Adrenal gland (tissue), 12 donors: Measurements from ENCODE around the gene WDR72. TPM values are rescaled to one million over a fixed set of nuclear protein-coding genes. Genes with fewer than 3 reads are reported as not detected.

ENCODE experiments used
- DNase-seq, 7 donors: peaks; one replicate each; pipeline ENCODE4 v3.0.0-alpha.2; 2019 to 2020
- H3K27ac ChIP-seq, 5 donors: fragments of 200-600 bp; sonication (generic) in 4 of 5; 1 replicate in 3 of 5; 2 replicates in 2 of 5; pipeline versions ENCODE4 v1.5.1 to v1.8.0; 2016 to 2020; ENCODE audit warnings: mild to moderate bottlenecking in 1 of 5
- H3K27me3 ChIP-seq: fragments of 200-600 bp; 2 replicates; pipeline ENCODE4 v1.8.0; 2021
- H3K36me3 ChIP-seq, 2 donors: fragments of 200-600 bp; replicated peaks in 1 of 2; 1 replicate in 1 of 2; 2 replicates in 1 of 2; pipeline versions ENCODE4 v1.5.1 to v1.8.0; 2018 to 2022
- H3K4me1 ChIP-seq, 2 donors: fragments of 200-600 bp; replicated peaks in 1 of 2; 1 replicate in 1 of 2; 2 replicates in 1 of 2; pipeline versions ENCODE4 v1.5.1 to v1.8.0; 2018 to 2021
- H3K4me3 ChIP-seq, 4 donors: fragments of 200-600 bp; sonication (generic) in 3 of 4; one replicate each; pipeline ENCODE4 v1.5.1; 2016 to 2018
- H3K9me3 ChIP-seq, 3 donors: fragments of 200-600 bp; sonication (generic) in 1 of 3; replicated peaks in 1 of 3; 1 replicate in 2 of 3; 2 replicates in 1 of 3; pipeline versions ENCODE4 v1.5.1 to v1.8.0; 2016 to 2021
- POLR2A ChIP-seq, 2 donors: fragments of 450-650 bp; IDR thresholded peaks; one replicate each; pipeline ENCODE4 v1.6.1; 2017; ENCODE audit warnings: antibody characterized with exemption in 2 of 2, mild to moderate bottlenecking in 2 of 2, moderate library complexity in 1 of 2
- WGBS, 4 donors: extraction: QIAGEN DNeasy Blood & Tissue Kit in 2 of 4; methylation state at CpG; one replicate each; pipeline versions ENCODE4 v1.1.5 to v1.1.7; 2013 to 2017; 5-methylcytosine and 5-hydroxymethylcytosine counted together
- intact Hi-C, 2 donors: fragments of 100-400 bp; cut with DNase I; formaldehyde crosslinking; loops; one replicate each; pipeline versions ENCODE4 v1.14.1 to v1.15.0; 2022 to 2023
- polyA plus RNA-seq, 3 donors: library from polyadenylated mRNA; stranded (reverse); fragments of 200-250 nt in 2 of 3; fragments of 350-450 nt in 1 of 3; fragmentation: Illumina TruSeq in 1 of 3; extraction: RNeasy Lipid Tissue Mini Kit (QIAGEN cat#74804) in 1 of 3; gene quantifications; one replicate each; pipeline ENCODE4 v1.2.3, GENCODE V29; 2013 to 2014
- total RNA-seq, 9 donors: library from RNA; depleted of rRNA in 4 of 9; stranded (reverse); fragments of >200 nt in 4 of 9; fragments of 120-200 nt in 1 of 9; fragmentation: NEBNext Ultra II Directional in 1 of 9; extraction: Animal tissue kit (Norgen Biotek cat#: 25700) in 1 of 9; gene quantifications; one replicate each; pipeline versions ENCODE4 v1.1.0 to v1.2.4, GENCODE V29; 2013 to 2023
- TF ChIP-seq, protein P1 (sequence below), 6 experiments: fragments of 450-650 bp in 4 of 6; fragments of 200-600 bp in 2 of 6; sonication (generic) in 1 of 6; IDR thresholded peaks; 1 replicate in 5 of 6; 2 replicates in 1 of 6; pipeline versions ENCODE4 v1.5.1 to v1.8.0; 2016 to 2021; ENCODE audit warnings: antibody characterized with exemption in 6 of 6, mild to moderate bottlenecking in 2 of 6, moderate library complexity in 1 of 6
- donor health status: healthy with polysubstance abuse.
- donor health status: Bipolar disorder and iron deficiency.
- donor health status: DM: yes; HTN: yes; CAD: no.
- donor health status: DM: no; HTN: no; CAD: no.
- donor health status: DM: no; HTN: no; CAD: no.
- donor health status: DM: yes; HTN: yes; CAD: no.

WDR72 gene
- total and polyA plus RNA-seq, 12 donors = 0.06 to 0.35 (median 0.12) TPM; not detected in 8

DNA sequence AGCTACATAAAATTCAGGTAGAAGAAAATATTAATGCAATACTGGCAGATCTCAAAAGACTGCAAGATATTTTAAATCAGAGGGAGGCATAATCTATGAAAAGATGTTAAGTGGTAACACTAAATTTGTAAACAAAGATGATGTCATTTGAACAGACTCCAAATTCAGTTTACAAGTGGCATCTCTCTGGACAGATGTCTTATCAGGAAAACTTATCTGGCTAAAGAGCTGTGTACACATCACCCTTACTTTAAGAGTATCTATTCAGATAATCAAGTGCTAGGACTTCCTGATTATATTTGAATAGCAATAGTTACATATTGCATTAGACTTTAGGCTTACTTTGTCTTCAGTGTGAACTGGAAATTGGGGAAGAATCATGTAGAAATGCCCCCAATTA lies 231.5 kb downstream of the WDR72 start:
- Histone ChIP-seq H3K4me1 (no peaks in the 10 kb centered on the region), H3K9me3 (no peaks in the 10 kb centered on the region), H3K4me3 (no peak overlapping the region), H3K27ac (no peak overlapping the region), H3K27me3 (no peaks in the 10 kb centered on the region), H3K36me3 (no peaks in the 10 kb centered on the region)
- no peak for DNase-seq
- TF ChIP-seq, protein P1, sequence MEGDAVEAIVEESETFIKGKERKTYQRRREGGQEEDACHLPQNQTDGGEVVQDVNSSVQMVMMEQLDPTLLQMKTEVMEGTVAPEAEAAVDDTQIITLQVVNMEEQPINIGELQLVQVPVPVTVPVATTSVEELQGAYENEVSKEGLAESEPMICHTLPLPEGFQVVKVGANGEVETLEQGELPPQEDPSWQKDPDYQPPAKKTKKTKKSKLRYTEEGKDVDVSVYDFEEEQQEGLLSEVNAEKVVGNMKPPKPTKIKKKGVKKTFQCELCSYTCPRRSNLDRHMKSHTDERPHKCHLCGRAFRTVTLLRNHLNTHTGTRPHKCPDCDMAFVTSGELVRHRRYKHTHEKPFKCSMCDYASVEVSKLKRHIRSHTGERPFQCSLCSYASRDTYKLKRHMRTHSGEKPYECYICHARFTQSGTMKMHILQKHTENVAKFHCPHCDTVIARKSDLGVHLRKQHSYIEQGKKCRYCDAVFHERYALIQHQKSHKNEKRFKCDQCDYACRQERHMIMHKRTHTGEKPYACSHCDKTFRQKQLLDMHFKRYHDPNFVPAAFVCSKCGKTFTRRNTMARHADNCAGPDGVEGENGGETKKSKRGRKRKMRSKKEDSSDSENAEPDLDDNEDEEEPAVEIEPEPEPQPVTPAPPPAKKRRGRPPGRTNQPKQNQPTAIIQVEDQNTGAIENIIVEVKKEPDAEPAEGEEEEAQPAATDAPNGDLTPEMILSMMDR (IDR thresholded peaks at IDR 0.05) = no peak
- no peak for TF ChIP-seq POLR2A (IDR thresholded peaks at IDR 0.05)
- intact Hi-C loops = no loop called here

DNA sequence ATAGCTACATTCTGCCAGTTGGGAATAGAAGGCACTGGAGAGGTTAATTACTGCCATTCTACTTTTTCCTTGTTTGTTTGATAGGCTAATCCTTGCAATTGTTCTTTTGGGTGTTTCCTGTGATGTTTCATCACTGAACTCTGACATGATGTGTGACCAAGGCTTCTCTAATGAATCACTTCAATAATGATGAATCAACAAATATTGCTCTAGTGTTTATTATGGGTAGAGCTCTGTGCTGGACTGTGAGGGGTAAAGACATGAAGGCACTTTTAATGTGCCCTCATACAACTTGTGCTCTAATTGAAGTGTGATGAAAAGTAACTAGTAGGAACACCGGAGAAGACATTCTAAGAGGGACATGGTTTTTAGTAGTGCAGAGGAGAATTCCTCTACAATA lies 233.6 kb downstream of the WDR72 start:
- no peak for DNase-seq
- 3 to 46% (median 36%) methylated on average over 1 of the region's 1 CpG for WGBS, 4 donors
- H3K4me1 ChIP-seq = no peaks in the 10 kb centered on the region
- no peaks in the 10 kb centered on the region for H3K36me3 ChIP-seq
- H3K27me3 ChIP-seq = no peaks in the 10 kb centered on the region
- no peak overlapping the region for H3K4me3 ChIP-seq
- TF ChIP-seq, protein P1 (IDR thresholded peaks at IDR 0.05) = no peak
- TF ChIP-seq POLR2A (IDR thresholded peaks at IDR 0.05) = no peak
- no peak overlapping the region for H3K27ac ChIP-seq
- intact Hi-C loops = no loop called here
- H3K9me3 ChIP-seq = no peaks in the 10 kb centered on the region

DNA sequence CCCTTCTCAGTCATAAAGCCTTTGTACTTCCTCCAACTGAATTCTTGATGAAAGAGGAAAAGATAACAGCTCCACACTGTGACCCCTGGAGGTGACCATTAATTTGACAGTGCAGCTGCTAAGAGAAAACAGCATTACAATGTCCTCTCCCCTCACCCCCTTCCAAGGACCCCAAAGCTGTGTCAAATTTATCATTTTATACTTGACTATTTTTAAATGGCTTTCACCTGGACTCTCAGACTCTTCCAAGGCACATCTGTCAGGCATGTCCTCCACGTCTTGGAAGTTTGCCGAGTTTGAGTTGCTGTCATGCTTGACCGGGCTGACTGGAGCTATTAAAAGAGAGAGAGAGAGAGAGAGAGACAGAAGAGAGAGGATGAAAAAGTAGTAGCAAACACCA lies 236.5 kb downstream of the WDR72 start:
- TF ChIP-seq, protein P1 (IDR thresholded peaks at IDR 0.05) = no peak
- no peak for TF ChIP-seq POLR2A (IDR thresholded peaks at IDR 0.05)
- Histone ChIP-seq H3K27me3 (no peaks in the 10 kb centered on the region), H3K4me1 (no peaks in the 10 kb centered on the region), H3K4me3 (no peak overlapping the region), H3K36me3 (no peaks in the 10 kb centered on the region), H3K9me3 (no peaks in the 10 kb centered on the region), H3K27ac (no peak overlapping the region)
- 13 to 22% (median 16%) methylated on average over 3 of the region's 3 CpGs for WGBS, 4 donors
- DNase-seq = peak in 6 of 7 donors; percentile 27 to 64 (median 34)
- intact Hi-C loops = no loop called here

DNA sequence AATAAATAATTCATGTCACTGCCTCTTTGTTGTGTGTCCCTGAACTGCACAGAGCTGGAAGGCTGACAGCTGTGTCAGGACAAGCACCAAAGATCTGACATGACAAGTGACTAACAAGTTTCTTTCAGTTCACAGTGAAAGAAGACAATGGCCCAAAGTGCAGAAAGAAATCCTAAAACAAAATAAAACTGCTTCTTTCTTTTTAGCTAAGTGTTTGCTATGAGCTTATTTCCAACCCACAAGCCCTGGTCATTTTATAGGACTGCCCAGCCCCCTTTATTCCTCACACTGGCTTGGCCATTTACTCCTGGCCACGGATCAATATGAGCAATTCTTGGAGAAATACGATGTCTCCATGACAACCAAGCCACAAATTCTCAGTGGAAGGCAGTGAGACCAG lies 238.5 kb downstream of the WDR72 start:
- H3K36me3 ChIP-seq = no peaks in the 10 kb centered on the region
- H3K9me3 ChIP-seq = no peaks in the 10 kb centered on the region
- H3K27ac ChIP-seq = no peak overlapping the region
- TF ChIP-seq, protein P1 (IDR thresholded peaks at IDR 0.05) = no peak
- TF ChIP-seq POLR2A (IDR thresholded peaks at IDR 0.05) = no peak
- intact Hi-C loops = no loop called here
- 9 to 22% (median 20%) methylated on average over 2 of the region's 2 CpGs for WGBS, 4 donors
- H3K4me1 ChIP-seq = no peaks in the 10 kb centered on the region
- no peak overlapping the region for H3K4me3 ChIP-seq
- H3K27me3 ChIP-seq = no peaks in the 10 kb centered on the region
- DNase-seq = peak in 6 of 7 donors; percentile 28 to 76 (median 46)
